Neural cell (in vitro differentiated cells): ENCODE data around the gene TSPAN17. TPM values are rescaled to one million over a fixed set of nuclear protein-coding genes. Genes with fewer than 3 reads are reported as not detected.

Source experiments
- H2AFZ ChIP-seq: fragments of 200-600, 300-800 bp; sonication (generic), shearing (Covaris generic); 2 replicates; pipeline ENCODE4 v1.6.0; 2014; ENCODE audit warnings: low read depth, mild to moderate bottlenecking, antibody characterized with exemption, low read length, moderate library complexity
- H3F3A ChIP-seq: fragments of 200-600 bp; shearing (Covaris generic); 2 replicates; pipeline ENCODE4 v1.6.1; 2016; ENCODE audit warnings: mild to moderate bottlenecking, moderate library complexity, mixed read lengths, antibody characterized with exemption, low read length; ENCODE audit not compliant: insufficient read depth, poor library complexity, severe bottlenecking
- H3K27ac ChIP-seq: fragments of 200-600, 300-800 bp; sonication (generic), shearing (Covaris generic); 2 replicates; pipeline ENCODE4 v1.5.1; 2014; ENCODE audit warnings: mild to moderate bottlenecking, low read length, moderate library complexity
- H3K27me3 ChIP-seq: fragments of 300-800, 200-600 bp; sonication (generic), shearing (Covaris generic); 2 replicates; pipeline ENCODE4 v1.6.0; 2014; ENCODE audit warnings: mild to moderate bottlenecking, low read depth, low read length, moderate library complexity; ENCODE audit not compliant: insufficient read depth
- H3K36me3 ChIP-seq: fragments of 300-800, 200-600 bp; sonication (generic), shearing (Covaris generic); 2 replicates; pipeline ENCODE4 v1.5.1; 2014; ENCODE audit warnings: mild to moderate bottlenecking, antibody characterized with exemption, low read length, moderate library complexity; ENCODE audit not compliant: insufficient read depth
- H3K4me2 ChIP-seq: fragments of 300-800, 200-600 bp; sonication (generic), shearing (Covaris generic); 2 replicates; pipeline ENCODE4 v1.6.0; 2014; ENCODE audit warnings: mild to moderate bottlenecking, low read length
- H3K4me3 ChIP-seq: fragments of 300-800, 200-600 bp; sonication (generic), shearing (Covaris generic); 2 replicates; pipeline ENCODE4 v1.5.1; 2014; ENCODE audit warnings: mild to moderate bottlenecking, low read length, moderate library complexity
- H3K79me2 ChIP-seq: fragments of 200-600 bp; shearing (Covaris generic); replicated peaks from 2 replicates; pipeline ENCODE4 v1.6.0; 2014; ENCODE audit warnings: mild to moderate bottlenecking, low read length, moderate library complexity; ENCODE audit not compliant: insufficient read depth
- H3K9ac ChIP-seq: fragments of 300-800, 200-600 bp; sonication (generic), shearing (Covaris generic); 2 replicates; pipeline ENCODE4 v1.6.1; 2016; ENCODE audit warnings: mild to moderate bottlenecking, low read length, mixed read lengths
- H3K9me2 ChIP-seq: fragments of 200-600 bp; shearing (Covaris generic); 2 replicates; pipeline ENCODE4 v1.6.1; 2016; ENCODE audit warnings: mild to moderate bottlenecking, low read length, mixed read lengths; ENCODE audit not compliant: insufficient read depth
- H3K9me3 ChIP-seq: fragments of 200-600, 300-800 bp; sonication (generic), shearing (Covaris generic); 2 replicates; pipeline ENCODE4 v1.6.1; 2016; ENCODE audit warnings: mild to moderate bottlenecking, mixed run types, low read length, moderate library complexity, mixed read lengths
- H4K20me1 ChIP-seq: fragments of 200-600 bp; shearing (Covaris generic); 2 replicates; pipeline ENCODE4 v1.6.1; 2016; ENCODE audit warnings: mild to moderate bottlenecking, mixed run types; ENCODE audit not compliant: insufficient read depth
- CTCF ChIP-seq: fragments of 450-650 bp; IDR thresholded peaks from 2 replicates; pipeline ENCODE4 v1.5.1; 2014; ENCODE audit warnings: antibody characterized with exemption, mild to moderate bottlenecking, moderate library complexity; ENCODE audit not compliant: poor library complexity, severe bottlenecking
- EP300 ChIP-seq: fragments of 450-650 bp; conservative IDR thresholded peaks from 2 replicates; pipeline ENCODE4 v1.6.1; 2014; ENCODE audit warnings: antibody characterized with exemption, mild to moderate bottlenecking, moderate library complexity; ENCODE audit not compliant: poor library complexity, severe bottlenecking
- EZH2 ChIP-seq: fragments of 200-600, 300-800 bp; shearing (Covaris generic), sonication (generic); IDR thresholded peaks from 2 replicates; pipeline ENCODE4 v1.6.1; 2014; ENCODE audit warnings: antibody characterized with exemption, low read length, borderline replicate concordance, mild to moderate bottlenecking; ENCODE audit not compliant: insufficient read depth, poor library complexity, severe bottlenecking
- MXI1 ChIP-seq: fragments of 450-650 bp; conservative IDR thresholded peaks from 2 replicates; pipeline ENCODE4 v1.6.1; 2014; ENCODE audit warnings: antibody characterized with exemption, mild to moderate bottlenecking; ENCODE audit not compliant: poor library complexity, severe bottlenecking
- POLR2AphosphoS5 ChIP-seq: IDR thresholded peaks from 2 replicates; pipeline ENCODE4 v1.6.1; 2012
- RAD21 ChIP-seq: fragments of 450-650 bp; conservative IDR thresholded peaks from 2 replicates; pipeline ENCODE4 v1.6.1; 2014; ENCODE audit warnings: antibody characterized with exemption, mild to moderate bottlenecking, moderate library complexity
- REST ChIP-seq: IDR thresholded peaks from 2 replicates; pipeline ENCODE4 v1.6.1; 2012; ENCODE audit warnings: borderline replicate concordance
- SMC3 ChIP-seq: fragments of 450-650 bp; conservative IDR thresholded peaks from 2 replicates; pipeline ENCODE4 v1.6.1; 2014; ENCODE audit warnings: antibody characterized with exemption, mild to moderate bottlenecking, moderate library complexity; ENCODE audit not compliant: poor library complexity
- TAF1 ChIP-seq: IDR thresholded peaks from 2 replicates; pipeline ENCODE4 v1.6.1; 2012; ENCODE audit warnings: low read depth
- polyA plus RNA-seq: library from polyadenylated mRNA; depleted of rRNA; stranded (reverse); fragments of >200 nt; gene quantifications from 2 replicates; pipeline ENCODE4 v1.2.3, GENCODE V29; 2014

The TSPAN17 gene
- polyA plus RNA-seq, 1 donor from 2014 or later: 66.4 TPM

GRCh38 chr5:176628406-176629228 is 18.7 kb upstream of the TSPAN17 start:
- Histone ChIP-seq H3K9ac (no peak overlapping the region), H2AFZ (no peak overlapping the region), H3K4me3 (peak overlapping the region; percentile 85), H3K9me3 (no peaks in the 10 kb centered on the region), H4K20me1 (no peaks in the 10 kb centered on the region), H3K9me2 (no peaks in the 10 kb centered on the region), H3F3A (no peaks in the 10 kb centered on the region), H3K36me3 (no peaks in the 10 kb centered on the region), H3K27me3 (peaks cover 45% of the 10 kb centered on the region), H3K79me2 (no peaks in the 10 kb centered on the region), H3K4me2 (no peak overlapping the region), H3K27ac (no peak overlapping the region)
- no peak for TF ChIP-seq EP300
- TF ChIP-seq REST: no peak
- TF ChIP-seq MXI1: no peak
- no peak for TF ChIP-seq POLR2AphosphoS5
- TF ChIP-seq EZH2: no peak

GRCh38 chr5:176629317-176629852 is 17.9 kb upstream of the TSPAN17 start:
- Histone ChIP-seq H3K4me2 (no peak overlapping the region), H3K36me3 (no peaks in the 10 kb centered on the region), H3K27me3 (peaks cover 50% of the 10 kb centered on the region), H2AFZ (no peak overlapping the region), H3K9ac (peak overlapping the region; percentile 76), H3K79me2 (no peaks in the 10 kb centered on the region), H3K4me3 (peak overlapping the region; percentile 85), H3F3A (no peaks in the 10 kb centered on the region), H3K27ac (no peak overlapping the region), H3K9me2 (no peaks in the 10 kb centered on the region), H3K9me3 (no peaks in the 10 kb centered on the region), H4K20me1 (no peaks in the 10 kb centered on the region)
- TF ChIP-seq EP300: no peak
- TF ChIP-seq POLR2AphosphoS5: no peak
- no peak for TF ChIP-seq CTCF
- no peak for TF ChIP-seq EZH2
- no peak for TF ChIP-seq REST
- TF ChIP-seq MXI1: no peak
- no peak for TF ChIP-seq TAF1
- TF ChIP-seq SMC3: no peak
- no peak for TF ChIP-seq RAD21
